Measurements from ENCODE around the gene ULK4. TPM values are rescaled to one million over a fixed set of nuclear protein-coding genes. Genes with fewer than 3 reads are reported as not detected.

ULK4 gene
- total and polyA plus RNA-seq, 2 of the 4 experiments (the other 2 are of a cell fraction): 2.7 to 5.0 TPM

DNA sequence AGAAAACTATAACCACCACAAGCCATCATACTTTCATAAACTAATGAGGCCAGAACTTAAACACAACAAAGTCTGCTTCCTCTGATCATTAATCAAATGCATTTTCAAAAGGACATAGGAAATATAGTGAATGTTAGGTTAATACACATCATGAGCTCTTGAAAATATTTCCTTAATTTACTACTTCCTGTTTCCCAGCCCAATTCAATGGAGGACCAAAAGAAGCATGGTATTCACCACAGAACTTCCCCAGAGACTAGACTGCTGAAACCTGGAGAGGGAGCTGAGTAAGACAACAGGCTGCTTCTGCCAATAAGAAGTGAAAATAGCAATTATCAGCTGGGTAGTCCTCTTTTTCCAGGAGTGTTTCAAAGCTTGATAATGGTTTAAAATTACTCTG, 250.3 kb downstream of the ULK4 start:
- Histone ChIP-seq H4K5ac (ENCODE audit: low read depth, low read length) (no peak overlapping the region), H2AFZ (replicated peaks; ENCODE audit: low read length, poor library complexity) (no peak overlapping the region), H3K56ac (ENCODE audit: extremely low read depth, insufficient read depth, low read length) (no peak overlapping the region), H2BK15ac (ENCODE audit: low read depth, low read length) (no peak overlapping the region), H4K8ac (ENCODE audit: low read depth in 2 of 2, low read length in 2 of 2) (no peak overlapping the region), H2BK20ac (ENCODE audit: low read depth, low read length) (no peak overlapping the region), H2AK9ac (replicated peaks; ENCODE audit: low read depth, low read length, poor library complexity) (no peak overlapping the region), H3K79me1 (ENCODE audit: low read depth in 1 of 2, low read length in 2 of 2) (no peaks in the 10 kb centered on the region), H2AK5ac (ENCODE audit: low read depth, low read length) (no peak overlapping the region), H3K4me2 (ENCODE audit: low read depth, low read length) (no peak overlapping the region), H3K9me1 (ENCODE audit: insufficient read depth, low read length) (0 out of 2 replicates have a peak, but pooled peaks cover 2% of the 10 kb centered on the region), H3K9me3 (ENCODE audit: control insufficient read depth, insufficient read depth, low read length) (no peaks in the 10 kb centered on the region), H3K27ac (ENCODE audit: insufficient read depth, low read length) (no peak overlapping the region), H2BK5ac (ENCODE audit: low read depth, low read length, poor library complexity, severe bottlenecking) (no peak overlapping the region), H4K20me1 (ENCODE audit: insufficient read depth, low read length) (no peaks in the 10 kb centered on the region), H3K4me3 (ENCODE audit: insufficient read depth, low read depth, low read length) (no peak overlapping the region), H3K18ac (ENCODE audit: low read depth, low read length) (no peak overlapping the region; the same call in 1 of the 2 replicates), H3K4ac (ENCODE audit: low read depth, low read length) (no peak overlapping the region), H2BK120ac (ENCODE audit: low read depth, low read length) (no peak overlapping the region), H4K91ac (ENCODE audit: insufficient read depth, low read depth, low read length) (no peak overlapping the region), H3K4me1 (ENCODE audit: control insufficient read depth, insufficient read depth, low read length) (peaks cover 3% of the 10 kb centered on the region; the same call in 1 of the 2 replicates), H3K36me3 (ENCODE audit: control insufficient read depth, insufficient read depth, low read length) (no peaks in the 10 kb centered on the region), H3K27me3 (ENCODE audit: control insufficient read depth, insufficient read depth, low read length) (no peaks in the 10 kb centered on the region), H3K9ac (ENCODE audit: low read depth, low read length) (no peak overlapping the region), H3K23ac (ENCODE audit: low read depth, low read length) (no peak overlapping the region), H3K14ac (replicated peaks; ENCODE audit: low read depth, low read length) (no peak overlapping the region)
- in situ Hi-C loops (cut with MboI; ENCODE audit: low sequenced_read_pairs) (no loop called here), dilution Hi-C loops (cut with HindIII; ENCODE audit: low sequenced_read_pairs, unreplicated experiment) (no loop called here), intact Hi-C loops (cut with micrococcal nuclease) (no loop called here)
- TF ChIP-seq SMC3 (IDR thresholded peaks at IDR 0.05; ENCODE audit: low read depth, low read length) (no peak), FOS (IDR thresholded peaks at IDR 0.05; ENCODE audit: low read depth, low read length) (no peak), RCOR1 (IDR thresholded peaks at IDR 0.05; ENCODE audit: insufficient replicate concordance, low read length) (no peak), ELK1 (IDR thresholded peaks at IDR 0.05; ENCODE audit: borderline replicate concordance, low read depth, low read length) (no peak), RFX5 (IDR thresholded peaks at IDR 0.05; ENCODE audit: low read depth, low read length) (no peak), MAFK (IDR thresholded peaks at IDR 0.05; ENCODE audit: low read depth, low read length) (no peak), CHD1 (IDR thresholded peaks at IDR 0.05; ENCODE audit: low read depth, low read length) (no peak), USF2 (IDR thresholded peaks at IDR 0.05; ENCODE audit: low read depth, low read length) (no peak), POLR2A (IDR thresholded peaks at IDR 0.05; ENCODE audit: low read depth, low read length) (no peak), BHLHE40 (IDR thresholded peaks at IDR 0.05; ENCODE audit: low read depth, low read length) (no peak), RAD21 (IDR thresholded peaks at IDR 0.05; ENCODE audit: low read length) (no peak), MAZ (IDR thresholded peaks at IDR 0.05; ENCODE audit: borderline replicate concordance, low read depth, low read length) (no peak), MXI1 (IDR thresholded peaks at IDR 0.05; ENCODE audit: borderline replicate concordance, low read depth, low read length) (no peak), NFE2L2 (IDR thresholded peaks at IDR 0.05; ENCODE audit: low read depth, low read length) (no peak), CEBPB (IDR thresholded peaks at IDR 0.05; ENCODE audit: low read depth, low read length) (no peak)
- DNase-seq (peak; percentile 42), ATAC-seq (ENCODE audit: low read depth) (0 out of 2 replicates have a peak, but pooled peaks have one; percentile 19)
- ChIA-PET CTCF (interaction anchor here (1.1 kb wide), 1 partner anchor 27 kb away, joined by 3 read pairs; no protein-coding TSS in a partner anchor), POLR2A (ENCODE audit: unreplicated experiment) (no interaction called here)
- no TSS peak for BruUV-seq (replicated peaks)
